Stimulated activated naive CD8-positive, alpha-beta T cell treated with anti-CD3 and anti-CD28 coated beads, Interleukin-15, amount 100 ng/mL, for 72 hours (primary cell): ENCODE results near the gene ACIN1.

Experiments used
- ATAC-seq: fragments of 150-1000 bp; cut with Tn5 transposase; 2 replicates; pipeline ENCODE4 v1.10.0; 2021; ENCODE audit warnings: mild to moderate bottlenecking, moderate library complexity
- DNase-seq, 2 donors: peaks; one replicate each; pipeline ENCODE4 v3.0.0; 2021 to 2022
- H3K27ac Mint-ChIP-seq, 2 donors: one replicate each; pipeline ENCODE4 v1.8.0; 2022; ENCODE audit warnings: mild to moderate bottlenecking in 2 of 2, mixed read lengths in 2 of 2, moderate library complexity in 2 of 2
- H3K27me3 Mint-ChIP-seq: one replicate; pipeline ENCODE4 v1.8.0; 2022; ENCODE audit warnings: mixed read lengths
- H3K4me1 Mint-ChIP-seq: one replicate; pipeline ENCODE4 v1.8.0; 2022; ENCODE audit warnings: mild to moderate bottlenecking, mixed read lengths
- H3K4me3 Mint-ChIP-seq, 2 donors: one replicate each; pipeline ENCODE4 v1.8.0; 2022; ENCODE audit warnings: mild to moderate bottlenecking in 2 of 2, mixed read lengths in 2 of 2, moderate library complexity in 1 of 2
- H3K9me3 Mint-ChIP-seq, 2 donors: one replicate each; pipeline ENCODE4 v1.8.0; 2022; ENCODE audit warnings: mixed read lengths in 2 of 2

ACIN1 gene

DNA sequence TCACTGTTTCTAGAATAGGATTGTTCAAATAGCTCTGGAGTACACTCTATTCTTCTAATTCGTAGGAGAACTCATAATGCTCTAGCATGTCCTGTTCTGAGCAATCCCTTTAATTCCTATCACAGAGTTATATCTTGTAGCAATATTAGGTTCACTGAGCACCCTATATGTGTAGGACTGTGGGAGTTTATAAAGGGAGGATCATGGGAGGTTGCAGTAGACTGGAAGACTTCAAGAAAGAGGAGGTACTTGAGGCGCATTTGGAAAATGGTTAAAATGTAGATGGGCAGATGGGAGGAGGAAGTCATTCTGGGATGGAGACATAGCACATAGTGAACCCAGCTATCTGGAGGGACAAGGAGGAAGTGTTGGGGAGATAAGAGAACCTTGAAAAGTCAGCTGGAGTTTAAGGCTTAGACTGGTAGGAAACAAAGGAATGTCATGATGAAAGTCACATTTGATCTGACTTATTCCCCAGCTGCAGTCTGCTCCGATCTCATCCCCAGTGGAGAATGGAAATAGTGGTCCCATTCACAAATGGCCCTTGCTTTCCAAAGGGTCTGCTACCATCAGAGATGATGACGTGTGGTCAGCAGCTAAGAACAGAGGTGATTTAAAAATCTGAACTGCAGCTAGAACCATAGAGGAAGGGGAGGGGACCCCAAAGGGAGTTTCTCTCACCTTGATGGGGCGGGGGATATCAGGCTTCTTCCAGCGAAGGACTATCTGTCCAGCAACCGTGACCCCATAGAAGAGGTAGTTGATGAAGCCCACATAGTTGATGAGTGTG is 34.2 kb upstream of the ACIN1 start:
- Mint-ChIP-seq H3K4me3 (no peak overlapping the region), H3K27ac (no peak overlapping the region), H3K9me3 (no peaks in the 10 kb centered on the region), H3K27me3 (no peaks in the 10 kb centered on the region), H3K4me1 (peaks cover 5% of the 10 kb centered on the region)
- no peak for DNase-seq
- no peak for ATAC-seq

DNA sequence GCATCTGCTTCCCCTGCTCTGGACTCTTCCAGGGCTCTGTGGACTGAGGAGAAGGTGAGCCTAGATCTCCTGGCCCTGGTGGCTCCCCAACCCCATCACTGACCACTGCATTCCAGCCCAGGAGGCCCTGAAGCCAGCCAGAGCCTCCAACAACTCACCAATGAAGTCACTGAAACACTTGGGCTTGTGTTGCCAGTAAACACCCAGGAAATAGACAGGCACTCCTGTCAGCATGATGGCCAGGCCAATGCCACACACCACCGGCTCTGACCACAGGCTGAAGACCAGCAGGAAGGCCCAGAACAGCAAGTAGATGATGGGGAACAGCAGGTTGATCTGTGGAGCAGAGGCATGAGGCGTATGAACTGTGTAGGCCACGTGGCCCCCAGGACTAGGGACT is 32.9 kb upstream of the ACIN1 start:
- peak overlapping the region in 1 of 2 donors; percentile 64 for H3K27ac Mint-ChIP-seq
- DNase-seq = no peak
- H3K4me3 Mint-ChIP-seq = no peak overlapping the region
- peaks cover 5% of the 10 kb centered on the region for H3K4me1 Mint-ChIP-seq
- no peaks in the 10 kb centered on the region for H3K27me3 Mint-ChIP-seq
- no peak for ATAC-seq
- H3K9me3 Mint-ChIP-seq = no peaks in the 10 kb centered on the region

GRCh38 chr14:23126548-23127278 is 31.8 kb upstream of the ACIN1 start:
- no peaks in the 10 kb centered on the region for H3K9me3 Mint-ChIP-seq
- no peak overlapping the region for H3K27ac Mint-ChIP-seq
- ATAC-seq = no peak
- no peak overlapping the region for H3K4me3 Mint-ChIP-seq
- peaks cover 6% of the 10 kb centered on the region for H3K4me1 Mint-ChIP-seq
- no peak for DNase-seq
- H3K27me3 Mint-ChIP-seq = no peaks in the 10 kb centered on the region

GRCh38 chr14:23125933-23126524 is 31.1 kb upstream of the ACIN1 start:
- no peaks in the 10 kb centered on the region for H3K9me3 Mint-ChIP-seq
- no peak overlapping the region for H3K27ac Mint-ChIP-seq
- H3K4me1 Mint-ChIP-seq = peaks cover 12% of the 10 kb centered on the region
- no peaks in the 10 kb centered on the region for H3K27me3 Mint-ChIP-seq
- DNase-seq (no peak), ATAC-seq (no peak)
- no peak overlapping the region for H3K4me3 Mint-ChIP-seq

- H3K27me3 Mint-ChIP-seq = no peaks in the 10 kb centered on the region
- DNase-seq = no peak
- H3K4me3 Mint-ChIP-seq = no peak overlapping the region
- peaks cover 23% of the 10 kb centered on the region for H3K4me1 Mint-ChIP-seq
- peak overlapping the region in 1 of 2 donors; percentile 68 for H3K27ac Mint-ChIP-seq
- H3K9me3 Mint-ChIP-seq = no peaks in the 10 kb centered on the region
- no peak for ATAC-seq
Measured at GRCh38 chr14:23125011-23125410, 30.1 kb upstream of the ACIN1 start.

DNA sequence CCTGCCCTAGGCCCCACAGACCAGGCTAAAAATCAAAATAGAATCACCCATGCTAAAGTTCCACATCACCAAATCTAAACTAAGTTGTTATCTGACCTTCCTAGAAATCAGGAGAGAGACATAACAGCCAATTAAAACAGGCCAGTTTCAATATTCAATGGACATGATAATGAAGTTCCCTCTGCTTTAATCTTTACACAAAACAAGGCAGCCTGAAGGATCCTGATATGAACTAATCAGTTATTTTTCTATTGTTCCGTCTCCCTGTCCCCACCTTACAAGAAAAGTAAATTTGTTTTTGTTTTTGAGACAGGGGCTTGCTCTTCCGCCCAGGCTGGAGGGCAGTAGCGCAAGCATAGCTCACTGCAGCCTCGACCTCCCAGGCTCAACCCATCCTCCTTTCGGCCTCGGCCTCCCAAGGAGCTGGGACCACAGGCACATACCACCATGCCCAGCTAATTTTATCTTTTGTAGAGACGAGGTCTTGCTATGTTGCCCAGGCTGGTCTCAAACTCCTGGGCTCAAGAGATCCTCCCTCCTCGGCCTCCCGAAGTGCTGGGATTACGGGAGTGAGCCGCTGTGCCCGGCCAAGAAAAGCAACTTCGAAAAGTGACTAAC is 29.5 kb upstream of the ACIN1 start:
- H3K27me3 Mint-ChIP-seq = no peaks in the 10 kb centered on the region
- H3K27ac Mint-ChIP-seq = no peak overlapping the region
- no peaks in the 10 kb centered on the region for H3K9me3 Mint-ChIP-seq
- ATAC-seq = no peak
- peaks cover 28% of the 10 kb centered on the region for H3K4me1 Mint-ChIP-seq
- no peak for DNase-seq
- H3K4me3 Mint-ChIP-seq = no peak overlapping the region

DNA sequence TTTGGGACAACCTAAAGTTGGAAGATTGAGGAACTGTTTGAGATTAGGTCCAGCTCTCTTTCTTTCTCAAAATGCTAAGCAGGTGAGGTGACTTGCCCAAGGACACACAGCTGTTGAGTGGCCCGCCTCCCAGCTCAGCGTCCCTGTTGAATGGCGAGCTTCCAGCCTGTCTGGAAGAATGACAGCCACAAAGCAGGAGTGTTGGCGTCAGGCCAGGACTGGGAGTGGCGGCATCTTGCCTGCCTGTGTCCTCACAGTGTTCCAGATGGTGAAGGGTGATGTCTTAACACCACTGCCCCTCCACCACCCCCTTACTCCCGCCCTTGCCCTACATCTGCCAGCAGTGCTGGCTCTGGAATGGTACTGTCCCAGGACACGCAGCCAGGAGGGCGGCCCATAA is 28.5 kb upstream of the ACIN1 start:
- H3K27ac Mint-ChIP-seq = no peak overlapping the region
- DNase-seq (no peak), ATAC-seq (no peak)
- no peaks in the 10 kb centered on the region for H3K9me3 Mint-ChIP-seq
- no peak overlapping the region for H3K4me3 Mint-ChIP-seq
- H3K27me3 Mint-ChIP-seq = no peaks in the 10 kb centered on the region
- H3K4me1 Mint-ChIP-seq = peaks cover 38% of the 10 kb centered on the region

GRCh38 chr14:23122086-23122485 is 27.1 kb upstream of the ACIN1 start:
- no peak overlapping the region for H3K27ac Mint-ChIP-seq
- no peak for DNase-seq

DNA sequence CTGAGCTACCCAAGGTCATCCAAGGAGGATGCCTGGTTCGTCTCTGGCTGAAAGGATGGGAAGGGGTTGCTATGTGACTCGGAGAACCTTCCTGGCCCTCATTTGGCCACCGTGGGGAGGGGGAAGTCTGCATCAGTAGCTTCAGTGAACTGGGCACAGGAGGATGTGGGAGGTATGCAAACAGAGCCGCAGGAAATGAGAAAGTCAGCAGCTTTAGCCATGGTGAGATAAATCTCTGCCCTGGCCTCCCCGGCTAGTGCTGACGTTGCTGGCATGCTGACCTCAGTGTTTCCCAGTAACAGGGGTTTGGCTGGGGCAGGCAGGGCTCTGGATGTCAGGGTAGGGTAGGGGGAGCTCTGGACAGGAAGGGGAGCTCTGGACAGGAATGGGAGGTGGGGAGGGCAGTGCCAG is 26.4 kb upstream of the ACIN1 start:
- Mint-ChIP-seq H3K4me3 (peak overlapping the region; percentile 9 to 24), H3K9me3 (no peaks in the 10 kb centered on the region), H3K27ac (peak overlapping the region in 1 of 2 donors; percentile 91), H3K4me1 (peaks cover 45% of the 10 kb centered on the region), H3K27me3 (no peaks in the 10 kb centered on the region)
- DNase-seq (no peak), ATAC-seq (no peak)

More at GRCh38 chr14:23122086-23122485, 27.1 kb upstream of the ACIN1 start:
- H3K27me3 Mint-ChIP-seq = no peaks in the 10 kb centered on the region
- H3K9me3 Mint-ChIP-seq = no peaks in the 10 kb centered on the region
- H3K4me3 Mint-ChIP-seq = no peak overlapping the region
- peaks cover 45% of the 10 kb centered on the region for H3K4me1 Mint-ChIP-seq
- ATAC-seq = no peak

DNA sequence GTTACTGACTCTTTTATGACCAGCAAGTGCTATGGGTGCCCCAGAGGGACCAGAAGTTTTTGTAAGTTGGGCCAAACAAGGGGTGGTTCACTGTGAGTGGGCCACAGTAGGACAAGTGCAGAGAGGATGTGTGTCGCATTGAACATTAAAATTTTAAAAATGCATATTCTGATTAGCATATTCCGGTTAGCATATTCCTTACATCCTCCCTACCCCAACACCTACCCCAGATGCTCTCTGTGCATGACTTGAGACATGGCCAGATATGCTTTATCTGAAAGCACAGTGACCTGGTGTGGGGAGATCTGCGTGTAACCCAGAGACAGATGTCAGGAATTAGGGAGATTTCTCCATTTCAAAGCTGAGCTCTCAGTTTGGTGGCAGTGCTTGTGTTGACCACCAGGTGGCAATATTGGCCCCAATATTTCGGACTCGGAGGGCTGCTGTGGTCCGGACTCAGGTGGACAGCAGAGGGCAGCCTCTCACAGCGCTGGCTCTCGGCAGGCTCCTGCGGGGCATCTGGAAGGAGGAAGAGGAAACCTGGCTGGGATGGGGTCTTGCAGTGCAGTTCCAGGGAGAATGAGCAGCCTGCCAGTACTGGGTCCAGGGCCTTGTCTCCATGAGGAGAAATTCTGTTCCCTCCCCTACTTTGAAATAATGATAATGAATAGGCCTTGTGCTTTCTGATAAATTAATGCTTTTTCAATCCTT is 25.8 kb upstream of the ACIN1 start:
- Mint-ChIP-seq H3K27me3 (no peaks in the 10 kb centered on the region), H3K27ac (peak overlapping the region; percentile 65 to 91), H3K4me3 (peak overlapping the region; percentile 71 to 73), H3K4me1 (peaks cover 45% of the 10 kb centered on the region), H3K9me3 (no peaks in the 10 kb centered on the region)
- peak; percentile 82 to 87 for DNase-seq
- ATAC-seq = peak; percentile 82

- Mint-ChIP-seq H3K9me3 (no peaks in the 10 kb centered on the region), H3K4me3 (peak overlapping the region; percentile 71 to 73), H3K4me1 (peaks cover 52% of the 10 kb centered on the region), H3K27ac (peak overlapping the region; percentile 71 to 91), H3K27me3 (no peaks in the 10 kb centered on the region)
- ATAC-seq (peak; percentile 35), DNase-seq (peak; percentile 38 to 45)
Measured at GRCh38 chr14:23119363-23120327, 24.7 kb upstream of the ACIN1 start.

GRCh38 chr14:23118506-23119362 is 23.8 kb upstream of the ACIN1 start, which contains the start of gene CEBPE:
Gene CEBPE (minus strand): TSS chr14:23119255. CDS start chr14:23119091, 164 bp downstream.
- H3K4me1 Mint-ChIP-seq = peaks cover 56% of the 10 kb centered on the region
- no peaks in the 10 kb centered on the region for H3K9me3 Mint-ChIP-seq
- peak within 1 kb of the TSS; percentile 71 to 73 for H3K4me3 Mint-ChIP-seq
- H3K27me3 Mint-ChIP-seq = no peaks in the 10 kb centered on the region
- H3K27ac Mint-ChIP-seq = peak within 1 kb of the TSS; percentile 71 to 91
- ATAC-seq = peak; percentile 28
- DNase-seq = no peak

GRCh38 chr14:23117371-23118020 is 22.6 kb upstream of the ACIN1 start:
- Mint-ChIP-seq H3K27me3 (no peaks in the 10 kb centered on the region), H3K9me3 (no peaks in the 10 kb centered on the region), H3K4me3 (no peak overlapping the region), H3K27ac (no peak overlapping the region), H3K4me1 (peaks cover 56% of the 10 kb centered on the region)
- DNase-seq (no peak), ATAC-seq (no peak)
